H9 (cell line): ENCODE measurements around the gene NTSR2. TPM values are rescaled to one million over a fixed set of nuclear protein-coding genes. Genes with fewer than 3 reads are reported as not detected.

Source experiments
- DNase-seq: peaks from one replicate; pipeline ENCODE4 v3.0.0-alpha.2; 2017
- H2AFZ ChIP-seq: one replicate; pipeline ENCODE4 v1.6.1; 2013; ENCODE audit warnings: mild to moderate bottlenecking, low read length, control low read depth, moderate library complexity
- H2AK5ac ChIP-seq: 2 replicates; pipeline ENCODE4 v1.6.1; 2013; ENCODE audit warnings: low read length, control low read depth, mixed read lengths; ENCODE audit not compliant: insufficient read length
- H2BK120ac ChIP-seq: one replicate; pipeline ENCODE4 v1.6.1; 2013; ENCODE audit warnings: low read depth, mild to moderate bottlenecking, low read length, control low read depth, inconsistent platforms; ENCODE audit not compliant: poor library complexity, severe bottlenecking
- H2BK12ac ChIP-seq: 2 replicates; pipeline ENCODE4 v1.6.1; 2013; ENCODE audit warnings: low read length, control low read depth, mixed read lengths, low read depth; ENCODE audit not compliant: insufficient read length
- H2BK15ac ChIP-seq: 2 replicates; pipeline ENCODE4 v1.6.1; 2013; ENCODE audit warnings: low read depth, low read length, control low read depth
- H2BK20ac ChIP-seq: one replicate; pipeline ENCODE4 v1.6.1; 2013; ENCODE audit warnings: low read depth, mild to moderate bottlenecking, low read length, control low read depth, inconsistent platforms; ENCODE audit not compliant: poor library complexity, severe bottlenecking
- H2BK5ac ChIP-seq: 2 replicates; pipeline ENCODE4 v1.6.1; 2013; ENCODE audit warnings: low read length, control low read depth, mixed read lengths; ENCODE audit not compliant: insufficient read length
- H3K14ac ChIP-seq: 2 replicates; pipeline ENCODE4 v1.6.1; 2013; ENCODE audit warnings: low read length, control low read depth; ENCODE audit not compliant: insufficient read depth
- H3K18ac ChIP-seq: 2 replicates; pipeline ENCODE4 v1.6.1; 2013; ENCODE audit warnings: low read depth, mild to moderate bottlenecking, mixed read lengths, low read length, control low read depth; ENCODE audit not compliant: insufficient read length
- H3K23ac ChIP-seq: 2 replicates; pipeline ENCODE4 v1.6.1; 2013; ENCODE audit warnings: low read length, control low read depth, mixed read lengths, low read depth; ENCODE audit not compliant: insufficient read length
- H3K23me2 ChIP-seq: 2 replicates; pipeline ENCODE4 v1.6.1; 2013; ENCODE audit warnings: low read depth, mild to moderate bottlenecking, mixed read lengths, low read length, control low read depth; ENCODE audit not compliant: insufficient read length, poor library complexity, severe bottlenecking
- H3K27ac ChIP-seq: 2 replicates; pipeline ENCODE4 v1.5.1; 2013; ENCODE audit warnings: low read length, control low read depth, mixed read lengths, low read depth; ENCODE audit not compliant: insufficient read length
- H3K27me3 ChIP-seq: 2 replicates; pipeline ENCODE4 v1.6.1; 2013; ENCODE audit warnings: low read length, control low read depth, inconsistent platforms; ENCODE audit not compliant: insufficient read depth
- H3K4ac ChIP-seq: 2 replicates; pipeline ENCODE4 v1.6.1; 2013; ENCODE audit warnings: low read depth, mild to moderate bottlenecking, control low read depth, inconsistent platforms, low read length, moderate library complexity
- H3K4me1 ChIP-seq: 2 replicates; pipeline ENCODE4 v1.6.1; 2013; ENCODE audit warnings: low read length, control low read depth, inconsistent platforms; ENCODE audit not compliant: insufficient read depth
- H3K4me2 ChIP-seq: 2 replicates; pipeline ENCODE4 v1.6.1; 2013; ENCODE audit warnings: low read length, control low read depth, mixed read lengths; ENCODE audit not compliant: insufficient read length, insufficient read depth
- H3K56ac ChIP-seq: 2 replicates; pipeline ENCODE4 v1.6.1; 2013; ENCODE audit warnings: low read depth, mild to moderate bottlenecking, mixed read lengths, low read length, control low read depth; ENCODE audit not compliant: insufficient read length
- H3K79me1 ChIP-seq: 2 replicates; pipeline ENCODE4 v1.6.1; 2013; ENCODE audit warnings: low read depth, mild to moderate bottlenecking, moderate library complexity, low read length, control low read depth, inconsistent platforms; ENCODE audit not compliant: insufficient read depth, poor library complexity, severe bottlenecking
- H3K79me2 ChIP-seq: 2 replicates; pipeline ENCODE4 v1.6.1; 2013; ENCODE audit warnings: low read length, control low read depth, inconsistent platforms; ENCODE audit not compliant: insufficient read depth
- H3K9ac ChIP-seq: 2 replicates; pipeline ENCODE4 v1.6.1; 2013; ENCODE audit warnings: low read length, control low read depth, mixed read lengths; ENCODE audit not compliant: insufficient read length; ENCODE audit errors: extremely low read depth
- H3K9me3 ChIP-seq: one replicate; pipeline ENCODE4 v1.6.1; 2013; ENCODE audit warnings: low read depth, low read length, inconsistent platforms; ENCODE audit not compliant: control insufficient read depth
- H3T11ph ChIP-seq: one replicate; pipeline ENCODE4 v1.6.1; 2013; ENCODE audit warnings: mild to moderate bottlenecking, low read length, control low read depth, inconsistent platforms
- H4K20me1 ChIP-seq: one replicate; pipeline ENCODE4 v1.6.1; 2013; ENCODE audit not compliant: control insufficient read depth, insufficient read length, insufficient read depth
- H4K5ac ChIP-seq: 2 replicates; pipeline ENCODE4 v1.6.1; 2013; ENCODE audit warnings: low read depth, mild to moderate bottlenecking, mixed read lengths, low read length, control low read depth; ENCODE audit not compliant: insufficient read length
- H4K8ac ChIP-seq: replicated peaks from 2 replicates; pipeline ENCODE4 v1.6.1; 2013; ENCODE audit warnings: low read length, control low read depth, mixed read lengths, low read depth; ENCODE audit not compliant: insufficient read length
- H4K91ac ChIP-seq: 2 replicates; pipeline ENCODE4 v1.6.1; 2013; ENCODE audit warnings: low read depth, mild to moderate bottlenecking, moderate library complexity, mixed read lengths, low read length, control low read depth; ENCODE audit not compliant: insufficient read length
- H3K27ac Mint-ChIP-seq, 3 experiments: 2 replicates in 2 of 3; 3 replicates in 1 of 3; pipeline ENCODE4 v1.8.0; 2020 to 2021; ENCODE audit warnings: mixed read lengths in 3 of 3, mild to moderate bottlenecking in 1 of 3, moderate library complexity in 1 of 3
- H3K27me3 Mint-ChIP-seq: 2 replicates; pipeline ENCODE4 v1.8.0; 2021; ENCODE audit warnings: low read depth, mild to moderate bottlenecking, moderate library complexity, mixed read lengths
- H3K36me3 Mint-ChIP-seq, 3 experiments: 2 replicates in 2 of 3; 3 replicates in 1 of 3; pipeline ENCODE4 v1.8.0; 2020 to 2021; ENCODE audit warnings: low read depth in 3 of 3, mixed read lengths in 3 of 3; ENCODE audit not compliant: insufficient read depth in 1 of 3
- H3K4me1 Mint-ChIP-seq, 2 experiments: 2 replicates each; pipeline ENCODE4 v1.8.0; 2020; ENCODE audit warnings: mixed read lengths in 2 of 2
- H3K4me3 Mint-ChIP-seq, 2 experiments: 2 replicates in 1 of 2; 3 replicates in 1 of 2; pipeline ENCODE4 v1.8.0; 2020 to 2021; ENCODE audit warnings: mild to moderate bottlenecking in 2 of 2, mixed read lengths in 2 of 2, moderate library complexity in 1 of 2
- H3K9me3 Mint-ChIP-seq, 2 experiments: 2 replicates in 1 of 2; 3 replicates in 1 of 2; pipeline ENCODE4 v1.8.0; 2020; ENCODE audit warnings: mild to moderate bottlenecking in 2 of 2, mixed read lengths in 2 of 2, moderate library complexity in 1 of 2
- WGBS: extraction: QIAGEN DNeasy Blood & Tissue Kit; methylation state at CpG from one replicate; pipeline ENCODE4 v1.1.7; 2013; ENCODE audit warnings: missing lambda C conversion rate, low lambda C conversion rate, mixed read lengths; ENCODE audit not compliant: insufficient read length; ENCODE audit errors: extremely low coverage; 5-methylcytosine and 5-hydroxymethylcytosine counted together
- total RNA-seq: library from RNA; stranded (reverse); gene quantifications from 2 replicates; pipeline ENCODE4 v1.2.1, GENCODE V29; 2021
- TF ChIP-seq, protein P1 (sequence below): fragments of 200-600 bp; sonication (generic); conservative IDR thresholded peaks from 3 replicates; pipeline ENCODE4 v1.8.0; 2021; ENCODE audit warnings: antibody characterized with exemption, mild to moderate bottlenecking

NTSR2 gene
- total RNA-seq, 1 experiment from 2014 or later = not detected

GRCh38 chr2:11639503-11639902, 30.5 kb downstream of the NTSR2 start:
- Mint-ChIP-seq H3K27ac (peak overlapping the region in 1 of 3 experiments; percentile 93; a peak in 1 of 7 replicates), H3K4me3 (no peak overlapping the region), H3K36me3 (peaks cover 19 to 27% (median 21%) of the 10 kb centered on the region in 3 experiments), H3K27me3 (no peaks in the 10 kb centered on the region), H3K9me3 (no peaks in the 10 kb centered on the region), H3K4me1 (no peaks in the 10 kb centered on the region)
- H4K5ac ChIP-seq = no peak overlapping the region
- no peak overlapping the region for H2BK15ac ChIP-seq
- H3K23me2 ChIP-seq = no peaks in the 10 kb centered on the region
- no CpG with 5 or more reads among the region's 5 CpGs for WGBS
- H4K20me1 ChIP-seq = no peaks in the 10 kb centered on the region
- no peak overlapping the region for H3K14ac ChIP-seq
- no peak overlapping the region for H4K8ac ChIP-seq
- no peak overlapping the region for H3K18ac ChIP-seq
- H2BK5ac ChIP-seq = no peak overlapping the region
- no peak overlapping the region for H3K4me2 ChIP-seq
- no peak overlapping the region for H2BK12ac ChIP-seq
- H2AK5ac ChIP-seq = no peak overlapping the region
- no peak overlapping the region for H3K4ac ChIP-seq
- no peaks in the 10 kb centered on the region for H3K79me1 ChIP-seq
- no peak overlapping the region for H2AFZ ChIP-seq
- no peak for DNase-seq
- no peak overlapping the region for H3K23ac ChIP-seq
- no peak overlapping the region for H3T11ph ChIP-seq
- no peaks in the 10 kb centered on the region for H3K9me3 ChIP-seq
- H3K27ac ChIP-seq = no peak overlapping the region
- no peaks in the 10 kb centered on the region for H3K79me2 ChIP-seq
- no peak overlapping the region for H2BK20ac ChIP-seq
- H3K27me3 ChIP-seq = no peaks in the 10 kb centered on the region
- H3K9ac ChIP-seq = no peak overlapping the region
- TF ChIP-seq, protein P1, sequence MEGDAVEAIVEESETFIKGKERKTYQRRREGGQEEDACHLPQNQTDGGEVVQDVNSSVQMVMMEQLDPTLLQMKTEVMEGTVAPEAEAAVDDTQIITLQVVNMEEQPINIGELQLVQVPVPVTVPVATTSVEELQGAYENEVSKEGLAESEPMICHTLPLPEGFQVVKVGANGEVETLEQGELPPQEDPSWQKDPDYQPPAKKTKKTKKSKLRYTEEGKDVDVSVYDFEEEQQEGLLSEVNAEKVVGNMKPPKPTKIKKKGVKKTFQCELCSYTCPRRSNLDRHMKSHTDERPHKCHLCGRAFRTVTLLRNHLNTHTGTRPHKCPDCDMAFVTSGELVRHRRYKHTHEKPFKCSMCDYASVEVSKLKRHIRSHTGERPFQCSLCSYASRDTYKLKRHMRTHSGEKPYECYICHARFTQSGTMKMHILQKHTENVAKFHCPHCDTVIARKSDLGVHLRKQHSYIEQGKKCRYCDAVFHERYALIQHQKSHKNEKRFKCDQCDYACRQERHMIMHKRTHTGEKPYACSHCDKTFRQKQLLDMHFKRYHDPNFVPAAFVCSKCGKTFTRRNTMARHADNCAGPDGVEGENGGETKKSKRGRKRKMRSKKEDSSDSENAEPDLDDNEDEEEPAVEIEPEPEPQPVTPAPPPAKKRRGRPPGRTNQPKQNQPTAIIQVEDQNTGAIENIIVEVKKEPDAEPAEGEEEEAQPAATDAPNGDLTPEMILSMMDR = no peak
- no peak overlapping the region for H3K56ac ChIP-seq
- H4K91ac ChIP-seq = no peak overlapping the region
- H2BK120ac ChIP-seq = no peak overlapping the region
- H3K4me1 ChIP-seq = no peaks in the 10 kb centered on the region
